ENCODE measurements around the gene GPR31. TPM values are rescaled to one million over a fixed set of nuclear protein-coding genes. Genes with fewer than 3 reads are reported as not detected.

GPR31 gene
- total and polyA plus RNA-seq, 2 of the 4 experiments (the other 2 are of a cell fraction), result not detected

DNA sequence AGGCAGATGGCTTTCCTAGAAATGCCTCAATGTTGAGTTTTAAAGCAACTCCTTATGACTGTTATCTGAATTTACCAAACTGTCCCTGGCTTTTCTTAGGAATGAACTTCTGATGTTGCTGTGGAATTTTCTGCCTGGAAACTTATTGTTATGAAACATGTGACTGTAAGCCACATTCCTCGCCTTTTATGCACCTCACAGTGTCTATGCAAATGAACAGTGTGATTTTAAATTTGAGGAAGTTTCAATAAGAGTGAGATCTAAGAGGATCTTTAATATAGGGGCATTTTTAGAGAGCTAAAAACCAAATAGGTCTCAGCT is 37.2 kb downstream of the GPR31 start:
- Histone ChIP-seq H3K56ac (ENCODE audit: extremely low read depth, insufficient read depth, low read length) (no peak overlapping the region), H3K27me3 (ENCODE audit: control insufficient read depth, insufficient read depth, low read length) (no peaks in the 10 kb centered on the region), H2AK9ac (replicated peaks; ENCODE audit: low read depth, low read length, poor library complexity) (no peak overlapping the region), H3K27ac (ENCODE audit: insufficient read depth, low read length) (no peak overlapping the region), H3K79me1 (ENCODE audit: low read depth in 1 of 2, low read length in 2 of 2) (no peaks in the 10 kb centered on the region), H2BK120ac (ENCODE audit: low read depth, low read length) (no peak overlapping the region), H3K23ac (ENCODE audit: low read depth, low read length) (no peak overlapping the region), H4K91ac (ENCODE audit: insufficient read depth, low read depth, low read length) (no peak overlapping the region), H3K4me3 (ENCODE audit: insufficient read depth, low read depth, low read length) (no peak overlapping the region), H4K5ac (ENCODE audit: low read depth, low read length) (no peak overlapping the region), H3K4me1 (ENCODE audit: control insufficient read depth, insufficient read depth, low read length) (no peaks in the 10 kb centered on the region), H2BK20ac (ENCODE audit: low read depth, low read length) (no peak overlapping the region), H3K9me1 (ENCODE audit: insufficient read depth, low read length) (no peaks in the 10 kb centered on the region), H3K4ac (ENCODE audit: low read depth, low read length) (no peak overlapping the region), H4K8ac (ENCODE audit: low read depth in 2 of 2, low read length in 2 of 2) (no peak overlapping the region), H2BK5ac (ENCODE audit: low read depth, low read length, poor library complexity, severe bottlenecking) (no peak overlapping the region), H3K9ac (ENCODE audit: low read depth, low read length) (no peak overlapping the region), H3K9me3 (ENCODE audit: control insufficient read depth, insufficient read depth, low read length) (peaks cover 28% of the 10 kb centered on the region), H2AFZ (replicated peaks; ENCODE audit: low read length, poor library complexity) (no peak overlapping the region), H3K36me3 (ENCODE audit: control insufficient read depth, insufficient read depth, low read length) (no peaks in the 10 kb centered on the region), H2AK5ac (ENCODE audit: low read depth, low read length) (no peak overlapping the region), H3K18ac (ENCODE audit: low read depth, low read length) (no peak overlapping the region), H3K14ac (replicated peaks; ENCODE audit: low read depth, low read length) (no peak overlapping the region), H2BK15ac (ENCODE audit: low read depth, low read length) (no peak overlapping the region), H3K4me2 (ENCODE audit: low read depth, low read length) (no peak overlapping the region), H4K20me1 (ENCODE audit: insufficient read depth, low read length) (no peaks in the 10 kb centered on the region)
- no TSS peak for BruUV-seq (replicated peaks)
- ATAC-seq (ENCODE audit: low read depth) (no peak), DNase-seq (no peak)
- in situ Hi-C loops (cut with MboI; ENCODE audit: low sequenced_read_pairs) (no loop called here), dilution Hi-C loops (cut with HindIII; ENCODE audit: low sequenced_read_pairs, unreplicated experiment) (no loop called here), intact Hi-C loops (cut with micrococcal nuclease) (no loop called here)
- WGBS, 2 experiments (ENCODE audit: extremely low coverage in 2 of 2, insufficient read length in 1 of 2), result no CpG with 5 or more reads among the region's 1 CpG
- ChIA-PET CTCF (no interaction called here), POLR2A (ENCODE audit: unreplicated experiment) (no interaction called here)
- TF ChIP-seq ELK1 (IDR thresholded peaks at IDR 0.05; ENCODE audit: borderline replicate concordance, low read depth, low read length) (no peak), BHLHE40 (IDR thresholded peaks at IDR 0.05; ENCODE audit: low read depth, low read length) (no peak), SMC3 (IDR thresholded peaks at IDR 0.05; ENCODE audit: low read depth, low read length) (no peak), MAZ (IDR thresholded peaks at IDR 0.05; ENCODE audit: borderline replicate concordance, low read depth, low read length) (no peak), RAD21 (IDR thresholded peaks at IDR 0.05; ENCODE audit: low read length) (no peak), MXI1 (IDR thresholded peaks at IDR 0.05; ENCODE audit: borderline replicate concordance, low read depth, low read length) (no peak), CHD1 (IDR thresholded peaks at IDR 0.05; ENCODE audit: low read depth, low read length) (no peak), MAFK (IDR thresholded peaks at IDR 0.05; ENCODE audit: low read depth, low read length) (no peak), NFE2L2 (IDR thresholded peaks at IDR 0.05; ENCODE audit: low read depth, low read length) (no peak), FOS (IDR thresholded peaks at IDR 0.05; ENCODE audit: low read depth, low read length) (no peak), RCOR1 (IDR thresholded peaks at IDR 0.05; ENCODE audit: insufficient replicate concordance, low read length) (no peak), RFX5 (IDR thresholded peaks at IDR 0.05; ENCODE audit: low read depth, low read length) (no peak), POLR2A (IDR thresholded peaks at IDR 0.05; ENCODE audit: low read depth, low read length) (no peak), CEBPB (IDR thresholded peaks at IDR 0.05; ENCODE audit: low read depth, low read length) (no peak)
- TF ChIP-seq, protein P1, sequence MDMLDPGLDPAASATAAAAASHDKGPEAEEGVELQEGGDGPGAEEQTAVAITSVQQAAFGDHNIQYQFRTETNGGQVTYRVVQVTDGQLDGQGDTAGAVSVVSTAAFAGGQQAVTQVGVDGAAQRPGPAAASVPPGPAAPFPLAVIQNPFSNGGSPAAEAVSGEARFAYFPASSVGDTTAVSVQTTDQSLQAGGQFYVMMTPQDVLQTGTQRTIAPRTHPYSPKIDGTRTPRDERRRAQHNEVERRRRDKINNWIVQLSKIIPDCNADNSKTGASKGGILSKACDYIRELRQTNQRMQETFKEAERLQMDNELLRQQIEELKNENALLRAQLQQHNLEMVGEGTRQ (IDR thresholded peaks at IDR 0.05; ENCODE audit: low read depth, low read length), result no peak
- TF ChIP-seq, protein P2, sequence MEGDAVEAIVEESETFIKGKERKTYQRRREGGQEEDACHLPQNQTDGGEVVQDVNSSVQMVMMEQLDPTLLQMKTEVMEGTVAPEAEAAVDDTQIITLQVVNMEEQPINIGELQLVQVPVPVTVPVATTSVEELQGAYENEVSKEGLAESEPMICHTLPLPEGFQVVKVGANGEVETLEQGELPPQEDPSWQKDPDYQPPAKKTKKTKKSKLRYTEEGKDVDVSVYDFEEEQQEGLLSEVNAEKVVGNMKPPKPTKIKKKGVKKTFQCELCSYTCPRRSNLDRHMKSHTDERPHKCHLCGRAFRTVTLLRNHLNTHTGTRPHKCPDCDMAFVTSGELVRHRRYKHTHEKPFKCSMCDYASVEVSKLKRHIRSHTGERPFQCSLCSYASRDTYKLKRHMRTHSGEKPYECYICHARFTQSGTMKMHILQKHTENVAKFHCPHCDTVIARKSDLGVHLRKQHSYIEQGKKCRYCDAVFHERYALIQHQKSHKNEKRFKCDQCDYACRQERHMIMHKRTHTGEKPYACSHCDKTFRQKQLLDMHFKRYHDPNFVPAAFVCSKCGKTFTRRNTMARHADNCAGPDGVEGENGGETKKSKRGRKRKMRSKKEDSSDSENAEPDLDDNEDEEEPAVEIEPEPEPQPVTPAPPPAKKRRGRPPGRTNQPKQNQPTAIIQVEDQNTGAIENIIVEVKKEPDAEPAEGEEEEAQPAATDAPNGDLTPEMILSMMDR (conservative IDR thresholded peaks at IDR 0.05; ENCODE audit: low read depth, low read length), result no peak
